Endothelial cell of umbilical vein (primary cell): Measurements from ENCODE around the gene LRRC8D. TPM values are rescaled to one million over a fixed set of nuclear protein-coding genes. Genes with fewer than 3 reads are reported as not detected.

ENCODE experiments used
- BruUV-seq: library from RNA; stranded (reverse); fragments of 400-500 nt; replicated peaks from 2 replicates; lab custom pipeline; 2021; lab: Mats Ljungman, UMichigan
- CTCF ChIA-PET: fragments of 300-600, 350-600 bp; sonication (Branson Sonifier 250); formaldehyde crosslinking; loops from one replicate; lab custom pipeline; 2021; ENCODE audit warnings: antibody characterized with exemption, inconsistent platforms; lab: Charles Lee
- POLR2A ChIA-PET: fragments of 300-600, 350-600 bp; sonication (Branson Sonifier 250); formaldehyde crosslinking; loops from one replicate; lab custom pipeline; 2021; ENCODE audit warnings: antibody characterized with exemption, inconsistent platforms; lab: Charles Lee
- DNase-seq: peaks from one replicate; pipeline ENCODE4 v3.0.0-alpha.2; 2011; ENCODE audit warnings: low read depth, low spot score
- FAIRE-seq: peaks from 2 replicates; lab custom pipeline; 2011; peaks lifted over from hg19 to GRCh38; lab: Jason Lieb, UNC
- H2AFZ ChIP-seq: 2 replicates; pipeline ENCODE4 v1.6.0; 2012; ENCODE audit warnings: low read depth, low read length, control low read depth, inconsistent platforms
- H3K27ac ChIP-seq: 2 replicates; pipeline ENCODE4 v1.5.1; 2011; ENCODE audit warnings: low read depth, mild to moderate bottlenecking, control low read depth, low read length, moderate library complexity; ENCODE audit not compliant: insufficient read depth
- H3K27me3 ChIP-seq, 2 experiments: 2 replicates each; pipeline versions ENCODE4 v1.6.0 to v1.6.1; 2011; ENCODE audit warnings: low read length in 2 of 2, mixed read lengths in 1 of 2; ENCODE audit not compliant: control insufficient read depth in 2 of 2, insufficient read depth in 2 of 2
- H3K36me3 ChIP-seq, 2 experiments: 2 replicates in 1 of 2; 3 replicates in 1 of 2; pipeline ENCODE4 v1.5.1; 2011; ENCODE audit warnings: low read length in 2 of 2, mild to moderate bottlenecking in 1 of 2, moderate library complexity in 1 of 2; ENCODE audit not compliant: control insufficient read depth in 2 of 2, insufficient read depth in 2 of 2; ENCODE audit errors: extremely low read depth in 1 of 2
- H3K4me1 ChIP-seq: 3 replicates; pipeline ENCODE4 v1.5.1; 2011; ENCODE audit warnings: mild to moderate bottlenecking, low read length; ENCODE audit not compliant: control insufficient read depth, insufficient read depth; ENCODE audit errors: extremely low read depth
- H3K4me2 ChIP-seq: 2 replicates; pipeline ENCODE4 v1.6.1; 2011; ENCODE audit warnings: low read length, control low read depth, mixed read lengths; ENCODE audit not compliant: insufficient read depth
- H3K4me3 ChIP-seq, 3 experiments: fragments of 200-600 bp in 1 of 3; sonication (generic), shearing (Covaris generic) in 1 of 3; replicated peaks in 1 of 3; 2 replicates each; pipeline ENCODE4 v1.5.1; 2011 to 2016; ENCODE audit warnings: control low read depth in 3 of 3, low read length in 3 of 3, mild to moderate bottlenecking in 2 of 3, inconsistent platforms in 1 of 3, low read depth in 1 of 3, moderate library complexity in 1 of 3; ENCODE audit not compliant: insufficient read depth in 1 of 3
- H3K79me2 ChIP-seq: 2 replicates; pipeline ENCODE4 v1.6.0; 2012; ENCODE audit warnings: low read length, inconsistent platforms; ENCODE audit not compliant: control insufficient read depth, insufficient read depth
- H3K9ac ChIP-seq: replicated peaks from 2 replicates; pipeline ENCODE3; 2011; ENCODE audit warnings: low read length, control low read depth; ENCODE audit not compliant: insufficient read depth; ENCODE audit errors: extremely low read depth
- H3K9me1 ChIP-seq: replicated peaks from 3 replicates; pipeline ENCODE4 v1.6.0; 2011; ENCODE audit warnings: mild to moderate bottlenecking, low read length; ENCODE audit not compliant: control insufficient read depth, insufficient read depth; ENCODE audit errors: extremely low read depth
- H3K9me3 ChIP-seq: replicated peaks from 2 replicates; pipeline ENCODE4 v1.5.1; 2012; ENCODE audit warnings: low read length, inconsistent platforms; ENCODE audit not compliant: control insufficient read depth, insufficient read depth
- H4K20me1 ChIP-seq: replicated peaks from 2 replicates; pipeline ENCODE3; 2011; ENCODE audit warnings: mild to moderate bottlenecking, low read length; ENCODE audit not compliant: control insufficient read depth, insufficient read depth; ENCODE audit errors: extremely low read depth
- EZH2 ChIP-seq: IDR thresholded peaks from 2 replicates; pipeline ENCODE4 v1.6.1; 2012; ENCODE audit warnings: borderline replicate concordance, low read depth, mild to moderate bottlenecking, moderate library complexity, low read length, inconsistent platforms; ENCODE audit not compliant: severe bottlenecking
- FOS ChIP-seq: IDR thresholded peaks from 2 replicates; pipeline ENCODE4 v1.6.1; 2011; ENCODE audit warnings: mild to moderate bottlenecking, low read length, moderate library complexity, borderline replicate concordance; ENCODE audit not compliant: insufficient read depth
- GATA2 ChIP-seq: IDR thresholded peaks from 2 replicates; pipeline ENCODE4 v1.7.0; 2011; ENCODE audit warnings: low read depth, mild to moderate bottlenecking, moderate library complexity, mixed read lengths, low read length; ENCODE audit not compliant: insufficient read length, insufficient read depth
- JUN ChIP-seq: IDR thresholded peaks from 2 replicates; pipeline ENCODE4 v1.6.1; 2011; ENCODE audit warnings: borderline replicate concordance, low read depth; ENCODE audit not compliant: insufficient read length, insufficient read depth
- MAX ChIP-seq: IDR thresholded peaks from 2 replicates; pipeline ENCODE4 v1.6.1; 2011; ENCODE audit not compliant: insufficient read depth, insufficient read length
- MYC ChIP-seq: IDR thresholded peaks from one replicate; pipeline ENCODE4 v1.6.1; 2011; ENCODE audit warnings: mild to moderate bottlenecking, low read depth, low read length
- POLR2A ChIP-seq: IDR thresholded peaks from 2 replicates; pipeline ENCODE4 v1.6.1; 2012; ENCODE audit warnings: low read depth, mild to moderate bottlenecking, control low read depth, low read length
- POLR2AphosphoS5 ChIP-seq: IDR thresholded peaks from 2 replicates; pipeline ENCODE4 v1.6.1; 2012; ENCODE audit warnings: low read depth, mild to moderate bottlenecking, control low read depth, low read length, moderate library complexity; ENCODE audit not compliant: insufficient read depth
- dilution Hi-C: fragments of 300-500 bp; cut with MboI; formaldehyde crosslinking; loops from one replicate; pipeline ENCODE4 v1.15.0; 2019; ENCODE audit warnings: low sequenced_read_pairs; ENCODE audit not compliant: extremely low pct_ligation_motif_present
- intact Hi-C: fragments of 100-400 bp; cut with micrococcal nuclease; formaldehyde crosslinking; loops from one replicate; pipeline ENCODE4 v1.10.0; 2022
- polyA plus RNA-seq, 4 experiments: library from polyadenylated mRNA; depleted of rRNA in 3 of 4; stranded (reverse) in 3 of 4; unstranded in 1 of 4; fragments of >200 nt; gene quantifications; 2 replicates each; pipeline versions ENCODE4 v1.2.1 to v1.2.3, GENCODE V29; 2011 to 2012; ENCODE audit warnings: missing spikeins in 1 of 4
- total RNA-seq: library from RNA; stranded (reverse); gene quantifications from 2 replicates; pipeline ENCODE4 v1.2.3, GENCODE V29; 2021
- TF ChIP-seq, protein P1 (sequence below), 2 donors: IDR thresholded peaks; 1 replicate in 1 of 2; 2 replicates in 1 of 2; pipeline ENCODE4 v1.5.1; 2011; ENCODE audit warnings: low read length in 2 of 2, mild to moderate bottlenecking in 2 of 2, moderate library complexity in 2 of 2, control low read depth in 1 of 2, inconsistent platforms in 1 of 2, low read depth in 1 of 2; ENCODE audit not compliant: insufficient read depth in 1 of 2; ENCODE audit errors: extremely low read depth in 1 of 2

Gene LRRC8D
- total and polyA plus RNA-seq, 2 donors (not counting 3 experiments of a cell fraction or from before 2014, with no cell fraction given) = 31.9 to 37.7 TPM

DNA sequence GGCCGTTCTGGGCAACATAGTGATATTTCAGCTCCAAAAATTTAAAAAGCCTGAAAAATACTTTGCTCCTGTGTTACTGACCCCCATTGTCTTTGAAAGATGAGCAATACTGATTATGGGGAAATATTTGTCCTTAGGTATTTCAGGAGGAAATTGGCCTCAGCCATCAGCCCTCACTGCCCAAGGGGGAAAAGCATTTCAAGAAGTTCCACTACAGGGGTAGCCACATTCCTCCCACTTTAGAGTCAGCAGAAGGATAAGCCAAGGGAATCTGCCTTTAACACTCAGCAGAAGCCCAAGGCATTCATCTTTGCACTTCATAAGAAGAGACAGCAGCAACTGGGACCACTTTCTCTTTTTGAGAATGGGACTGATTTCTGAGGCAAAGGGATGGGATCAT, 133.6 kb downstream of the LRRC8D start:
- no peak for DNase-seq
- H3K9me3 ChIP-seq = no peaks in the 10 kb centered on the region
- no peak overlapping the region for H3K9ac ChIP-seq
- H2AFZ ChIP-seq = no peak overlapping the region
- no peaks in the 10 kb centered on the region for H3K27me3 ChIP-seq
- H3K4me3 ChIP-seq = no peak overlapping the region
- H3K9me1 ChIP-seq = no peaks in the 10 kb centered on the region
- no peaks in the 10 kb centered on the region for H3K79me2 ChIP-seq
- peaks cover 5% of the 10 kb centered on the region for H3K4me1 ChIP-seq
- POLR2A ChIA-PET = no interaction called here
- intact Hi-C loops = no loop called here
- H3K4me2 ChIP-seq = no peak overlapping the region
- no TSS peak for BruUV-seq
- no peak overlapping the region for H3K27ac ChIP-seq
- no peaks in the 10 kb centered on the region for H4K20me1 ChIP-seq
- CTCF ChIA-PET = interaction anchor here (0.8 to 1.5 kb wide), 5 partner anchors 9 to 150 kb away, joined by 3 to 11 read pairs (median 3); no protein-coding TSS in a partner anchor
- no peaks in the 10 kb centered on the region for H3K36me3 ChIP-seq
- no peak for TF ChIP-seq GATA2
- TF ChIP-seq FOS = no peak
- TF ChIP-seq MAX = no peak
- no peak for TF ChIP-seq POLR2AphosphoS5
- TF ChIP-seq, protein P1, sequence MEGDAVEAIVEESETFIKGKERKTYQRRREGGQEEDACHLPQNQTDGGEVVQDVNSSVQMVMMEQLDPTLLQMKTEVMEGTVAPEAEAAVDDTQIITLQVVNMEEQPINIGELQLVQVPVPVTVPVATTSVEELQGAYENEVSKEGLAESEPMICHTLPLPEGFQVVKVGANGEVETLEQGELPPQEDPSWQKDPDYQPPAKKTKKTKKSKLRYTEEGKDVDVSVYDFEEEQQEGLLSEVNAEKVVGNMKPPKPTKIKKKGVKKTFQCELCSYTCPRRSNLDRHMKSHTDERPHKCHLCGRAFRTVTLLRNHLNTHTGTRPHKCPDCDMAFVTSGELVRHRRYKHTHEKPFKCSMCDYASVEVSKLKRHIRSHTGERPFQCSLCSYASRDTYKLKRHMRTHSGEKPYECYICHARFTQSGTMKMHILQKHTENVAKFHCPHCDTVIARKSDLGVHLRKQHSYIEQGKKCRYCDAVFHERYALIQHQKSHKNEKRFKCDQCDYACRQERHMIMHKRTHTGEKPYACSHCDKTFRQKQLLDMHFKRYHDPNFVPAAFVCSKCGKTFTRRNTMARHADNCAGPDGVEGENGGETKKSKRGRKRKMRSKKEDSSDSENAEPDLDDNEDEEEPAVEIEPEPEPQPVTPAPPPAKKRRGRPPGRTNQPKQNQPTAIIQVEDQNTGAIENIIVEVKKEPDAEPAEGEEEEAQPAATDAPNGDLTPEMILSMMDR (IDR thresholded peaks at IDR 0.05; ENCODE audit: extremely low read depth in 1 of 2, insufficient read depth in 1 of 2, low read depth in 1 of 2, low read length in 2 of 2) = no peak
- no peak for TF ChIP-seq MYC
- TF ChIP-seq JUN = no peak
- no peak for TF ChIP-seq EZH2
- no peak for TF ChIP-seq POLR2A
- FAIRE-seq = no peak
- dilution Hi-C loops = no loop called here
